Tibial nerve (tissue), 4 donors: ENCODE measurements around the gene PEX1.

ENCODE experiments used
- EP300 ChIP-seq, 2 donors: sonication (generic); formaldehyde crosslinking; IDR thresholded peaks; one replicate each; pipeline ENCODE4 v1.6.1; 2017; ENCODE audit warnings: antibody characterized with exemption in 2 of 2, mild to moderate bottlenecking in 1 of 2
- TF ChIP-seq, protein P1 (sequence below), 5 experiments: fragments of 200-600 bp in 3 of 5; fragments of 450-650 bp in 2 of 5; sonication (generic) in 3 of 5; IDR thresholded peaks; one replicate each; pipeline ENCODE4 v1.5.1; 2016 to 2019; ENCODE audit warnings: antibody characterized with exemption in 5 of 5, mild to moderate bottlenecking in 3 of 5, moderate library complexity in 2 of 5

DNA sequence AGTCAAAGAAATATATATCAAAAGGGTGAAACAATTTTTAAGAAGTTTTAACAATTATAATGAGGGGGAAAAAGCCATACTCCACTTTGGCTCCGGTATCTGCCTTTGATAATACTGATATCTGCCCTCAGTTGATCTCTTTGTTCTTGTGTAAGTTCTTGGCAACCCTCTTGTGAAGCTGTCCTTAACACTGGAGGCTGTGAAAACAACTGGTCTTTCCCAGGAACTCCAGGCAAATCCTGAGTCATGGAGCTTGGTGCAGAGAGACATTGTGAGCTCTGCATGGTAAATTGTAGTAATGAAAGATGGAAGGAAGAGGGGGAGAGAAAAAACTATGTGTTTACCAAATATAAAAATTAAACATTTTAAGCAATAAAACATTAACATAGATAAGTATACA, 38.7 kb downstream of the PEX1 start:
- TF ChIP-seq, protein P1, sequence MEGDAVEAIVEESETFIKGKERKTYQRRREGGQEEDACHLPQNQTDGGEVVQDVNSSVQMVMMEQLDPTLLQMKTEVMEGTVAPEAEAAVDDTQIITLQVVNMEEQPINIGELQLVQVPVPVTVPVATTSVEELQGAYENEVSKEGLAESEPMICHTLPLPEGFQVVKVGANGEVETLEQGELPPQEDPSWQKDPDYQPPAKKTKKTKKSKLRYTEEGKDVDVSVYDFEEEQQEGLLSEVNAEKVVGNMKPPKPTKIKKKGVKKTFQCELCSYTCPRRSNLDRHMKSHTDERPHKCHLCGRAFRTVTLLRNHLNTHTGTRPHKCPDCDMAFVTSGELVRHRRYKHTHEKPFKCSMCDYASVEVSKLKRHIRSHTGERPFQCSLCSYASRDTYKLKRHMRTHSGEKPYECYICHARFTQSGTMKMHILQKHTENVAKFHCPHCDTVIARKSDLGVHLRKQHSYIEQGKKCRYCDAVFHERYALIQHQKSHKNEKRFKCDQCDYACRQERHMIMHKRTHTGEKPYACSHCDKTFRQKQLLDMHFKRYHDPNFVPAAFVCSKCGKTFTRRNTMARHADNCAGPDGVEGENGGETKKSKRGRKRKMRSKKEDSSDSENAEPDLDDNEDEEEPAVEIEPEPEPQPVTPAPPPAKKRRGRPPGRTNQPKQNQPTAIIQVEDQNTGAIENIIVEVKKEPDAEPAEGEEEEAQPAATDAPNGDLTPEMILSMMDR (IDR thresholded peaks at IDR 0.05): no peak
- TF ChIP-seq EP300 (IDR thresholded peaks at IDR 0.05): no peak
